Measurements from ENCODE around the gene C19orf33. TPM values are rescaled to one million over a fixed set of nuclear protein-coding genes. Genes with fewer than 3 reads are reported as not detected.
A peak's percentile ranks its signal among the peaks of the same experiment; 100 is the strongest.

Gene C19orf33
- total and polyA plus RNA-seq, 9 of the 15 experiments (the other 6 are each of a cell fraction or from before 2014, with no cell fraction given): 3.2 TPM; not detected in 8

GRCh38 chr19:38335949-38336637, 32.0 kb downstream of the C19orf33 start (continued):
- TF ChIP-seq, protein P1, sequence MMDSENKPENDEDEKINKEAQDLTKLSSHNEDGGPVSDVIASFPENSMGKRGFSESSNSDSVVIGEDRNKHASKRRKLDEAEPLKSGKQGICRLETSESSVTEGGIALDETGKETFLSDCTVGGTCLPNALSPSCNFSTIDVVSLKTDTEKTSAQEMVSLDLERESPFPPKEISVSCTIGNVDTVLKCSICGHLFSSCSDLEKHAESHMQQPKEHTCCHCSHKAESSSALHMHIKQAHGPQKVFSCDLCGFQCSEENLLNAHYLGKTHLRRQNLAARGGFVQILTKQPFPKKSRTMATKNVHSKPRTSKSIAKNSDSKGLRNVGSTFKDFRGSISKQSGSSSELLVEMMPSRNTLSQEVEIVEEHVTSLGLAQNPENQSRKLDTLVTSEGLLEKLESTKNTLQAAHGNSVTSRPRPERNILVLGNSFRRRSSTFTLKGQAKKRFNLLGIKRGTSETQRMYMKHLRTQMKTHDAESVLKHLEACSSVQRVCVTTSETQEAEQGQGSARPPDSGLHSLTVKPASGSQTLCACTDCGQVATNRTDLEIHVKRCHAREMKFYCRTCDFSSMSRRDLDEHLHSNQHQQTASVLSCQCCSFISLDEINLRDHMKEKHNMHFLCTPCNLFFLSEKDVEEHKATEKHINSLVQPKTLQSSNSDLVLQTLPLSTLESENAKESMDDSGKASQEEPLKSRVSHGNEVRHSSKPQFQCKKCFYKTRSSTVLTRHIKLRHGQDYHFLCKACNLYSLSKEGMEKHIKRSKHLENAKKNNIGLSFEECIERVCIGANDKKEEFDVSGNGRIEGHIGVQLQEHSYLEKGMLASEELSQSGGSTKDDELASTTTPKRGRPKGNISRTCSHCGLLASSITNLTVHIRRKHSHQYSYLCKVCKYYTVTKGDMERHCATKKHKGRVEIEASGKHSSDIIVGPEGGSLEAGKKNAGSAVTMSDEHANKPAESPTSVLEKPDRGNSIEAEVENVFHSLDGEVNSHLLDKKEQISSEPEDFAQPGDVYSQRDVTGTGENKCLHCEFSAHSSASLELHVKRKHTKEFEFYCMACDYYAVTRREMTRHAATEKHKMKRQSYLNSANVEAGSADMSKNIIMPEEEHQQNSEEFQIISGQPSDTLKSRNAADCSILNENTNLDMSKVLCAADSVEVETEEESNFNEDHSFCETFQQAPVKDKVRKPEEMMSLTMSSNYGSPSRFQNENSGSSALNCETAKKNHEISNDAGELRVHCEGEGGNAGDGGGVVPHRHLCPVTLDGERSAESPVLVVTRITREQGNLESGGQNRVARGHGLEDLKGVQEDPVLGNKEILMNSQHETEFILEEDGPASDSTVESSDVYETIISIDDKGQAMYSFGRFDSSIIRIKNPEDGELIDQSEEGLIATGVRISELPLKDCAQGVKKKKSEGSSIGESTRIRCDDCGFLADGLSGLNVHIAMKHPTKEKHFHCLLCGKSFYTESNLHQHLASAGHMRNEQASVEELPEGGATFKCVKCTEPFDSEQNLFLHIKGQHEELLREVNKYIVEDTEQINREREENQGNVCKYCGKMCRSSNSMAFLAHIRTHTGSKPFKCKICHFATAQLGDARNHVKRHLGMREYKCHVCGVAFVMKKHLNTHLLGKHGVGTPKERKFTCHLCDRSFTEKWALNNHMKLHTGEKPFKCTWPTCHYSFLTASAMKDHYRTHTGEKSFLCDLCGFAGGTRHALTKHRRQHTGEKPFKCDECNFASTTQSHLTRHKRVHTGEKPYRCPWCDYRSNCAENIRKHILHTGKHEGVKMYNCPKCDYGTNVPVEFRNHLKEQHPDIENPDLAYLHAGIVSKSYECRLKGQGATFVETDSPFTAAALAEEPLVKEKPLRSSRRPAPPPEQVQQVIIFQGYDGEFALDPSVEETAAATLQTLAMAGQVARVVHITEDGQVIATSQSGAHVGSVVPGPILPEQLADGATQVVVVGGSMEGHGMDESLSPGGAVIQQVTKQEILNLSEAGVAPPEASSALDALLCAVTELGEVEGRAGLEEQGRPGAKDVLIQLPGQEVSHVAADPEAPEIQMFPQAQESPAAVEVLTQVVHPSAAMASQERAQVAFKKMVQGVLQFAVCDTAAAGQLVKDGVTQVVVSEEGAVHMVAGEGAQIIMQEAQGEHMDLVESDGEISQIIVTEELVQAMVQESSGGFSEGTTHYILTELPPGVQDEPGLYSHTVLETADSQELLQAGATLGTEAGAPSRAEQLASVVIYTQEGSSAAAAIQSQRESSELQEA (IDR thresholded peaks at IDR 0.05; ENCODE audit: low read depth): peak; percentile 57; the same call in 1 of the 2 replicates
- TF ChIP-seq BRF2 (IDR thresholded peaks at IDR 0.05; ENCODE audit: borderline replicate concordance, insufficient read depth, insufficient read length): no peak
- TF ChIP-seq SAP30 (IDR thresholded peaks at IDR 0.05; ENCODE audit: borderline replicate concordance, insufficient read depth, low read depth, low read length, poor library complexity, severe bottlenecking): peak; percentile 39
- peak; percentile 94 for TF ChIP-seq PRDM10 (IDR thresholded peaks at IDR 0.05; ENCODE audit: partially characterized antibody)
- peak; percentile 12 for TF ChIP-seq ASH1L (IDR thresholded peaks at IDR 0.05; ENCODE audit: borderline replicate concordance, low read depth, partially characterized antibody)
- TF ChIP-seq SRF (CRISPR knock-in tag; IDR thresholded peaks at IDR 0.05): peak in 1 of 2 experiments; percentile 16; a peak in 1 of 4 replicates
- TF ChIP-seq NBN (IDR thresholded peaks at IDR 0.05; ENCODE audit: low read depth): peak; percentile 28

Data from K562 (cell line).